ENCODE data around the gene KRT6C.

DNA sequence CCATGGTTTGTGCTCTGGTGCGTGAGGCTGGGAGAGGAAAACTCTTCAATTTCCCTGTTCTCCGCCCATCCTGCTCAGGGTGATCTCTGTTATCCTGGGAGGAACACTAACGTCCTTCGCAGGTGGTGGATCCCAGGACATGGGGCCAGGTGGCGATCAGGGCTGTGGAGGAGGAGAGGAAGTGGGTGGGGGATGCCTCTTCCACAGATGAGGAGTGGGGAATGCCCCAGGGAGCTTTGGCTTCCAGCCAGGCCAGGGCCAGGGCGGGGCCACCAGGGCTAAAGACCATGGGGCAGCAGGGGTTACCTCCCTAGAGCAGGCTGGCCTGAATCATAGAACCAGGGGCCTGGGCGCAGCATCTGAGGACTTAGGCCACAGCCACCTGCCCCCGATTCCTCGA is 36.1 kb downstream of the KRT6C start:
- no peak for TF ChIP-seq POLR2AphosphoS5 (IDR thresholded peaks at IDR 0.05)
- TF ChIP-seq, protein P1, sequence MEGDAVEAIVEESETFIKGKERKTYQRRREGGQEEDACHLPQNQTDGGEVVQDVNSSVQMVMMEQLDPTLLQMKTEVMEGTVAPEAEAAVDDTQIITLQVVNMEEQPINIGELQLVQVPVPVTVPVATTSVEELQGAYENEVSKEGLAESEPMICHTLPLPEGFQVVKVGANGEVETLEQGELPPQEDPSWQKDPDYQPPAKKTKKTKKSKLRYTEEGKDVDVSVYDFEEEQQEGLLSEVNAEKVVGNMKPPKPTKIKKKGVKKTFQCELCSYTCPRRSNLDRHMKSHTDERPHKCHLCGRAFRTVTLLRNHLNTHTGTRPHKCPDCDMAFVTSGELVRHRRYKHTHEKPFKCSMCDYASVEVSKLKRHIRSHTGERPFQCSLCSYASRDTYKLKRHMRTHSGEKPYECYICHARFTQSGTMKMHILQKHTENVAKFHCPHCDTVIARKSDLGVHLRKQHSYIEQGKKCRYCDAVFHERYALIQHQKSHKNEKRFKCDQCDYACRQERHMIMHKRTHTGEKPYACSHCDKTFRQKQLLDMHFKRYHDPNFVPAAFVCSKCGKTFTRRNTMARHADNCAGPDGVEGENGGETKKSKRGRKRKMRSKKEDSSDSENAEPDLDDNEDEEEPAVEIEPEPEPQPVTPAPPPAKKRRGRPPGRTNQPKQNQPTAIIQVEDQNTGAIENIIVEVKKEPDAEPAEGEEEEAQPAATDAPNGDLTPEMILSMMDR (IDR thresholded peaks at IDR 0.05 in 8 of 11, conservative IDR thresholded peaks at IDR 0.05 in 3 of 11), result no peak
- no peak for TF ChIP-seq POLR2A (IDR thresholded peaks at IDR 0.05)
